HL-60/S4 (cell line): ENCODE results near the gene SMC5.
"Not testable (repeated sequence)": the region's sequence is repeated elsewhere in the genome, so short reads cannot be mapped to it uniquely, and the experiment has no call there.

ENCODE experiments used
- in situ Hi-C: fragments of 300-500 bp; cut with MboI; formaldehyde crosslinking; loops from 2 replicates; pipeline ENCODE4 v1.14.3; 2022; ENCODE audit warnings: low sequenced_read_pairs

The SMC5 gene

GRCh38 chr9:70352802-70353201 is 94.0 kb downstream of the SMC5 start:
- in situ Hi-C loops, result loop anchor here (25.0 kb wide), 1 partner anchor 234 kb away; no protein-coding TSS in a partner anchor

- in situ Hi-C loops, result loop anchor here (25.0 kb wide), 1 partner anchor 232 kb away; no protein-coding TSS in a partner anchor
Observed at GRCh38 chr9:70355801-70356200, 97.0 kb downstream of the SMC5 start.

GRCh38 chr9:70362952-70363351 is 104.2 kb downstream of the SMC5 start:
- in situ Hi-C loops, result loop anchor here (25.0 kb wide), 1 partner anchor 224 kb away; no protein-coding TSS in a partner anchor

DNA sequence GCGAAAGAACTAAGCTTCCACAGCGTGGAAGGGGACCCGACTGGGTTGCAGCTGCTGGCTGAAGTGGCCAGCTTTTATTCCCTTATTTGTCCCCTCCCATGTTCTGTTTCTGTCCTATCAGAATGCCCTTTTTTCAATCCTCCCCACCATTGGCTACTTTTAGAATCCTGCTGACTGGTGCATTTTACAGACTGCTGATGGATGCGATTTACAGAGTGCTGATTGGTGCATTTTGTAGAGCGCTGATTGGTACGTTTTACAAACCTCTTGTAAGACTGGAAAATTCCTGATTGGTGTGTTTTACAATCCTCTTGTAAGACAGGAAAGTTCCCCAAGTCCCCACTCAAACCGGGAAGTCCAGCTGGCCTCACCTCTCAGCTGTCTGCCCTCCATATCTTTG is 105.0 kb downstream of the SMC5 start:
- in situ Hi-C loops, result loop anchor here (25.0 kb wide), 1 partner anchor 224 kb away; no protein-coding TSS in a partner anchor

DNA sequence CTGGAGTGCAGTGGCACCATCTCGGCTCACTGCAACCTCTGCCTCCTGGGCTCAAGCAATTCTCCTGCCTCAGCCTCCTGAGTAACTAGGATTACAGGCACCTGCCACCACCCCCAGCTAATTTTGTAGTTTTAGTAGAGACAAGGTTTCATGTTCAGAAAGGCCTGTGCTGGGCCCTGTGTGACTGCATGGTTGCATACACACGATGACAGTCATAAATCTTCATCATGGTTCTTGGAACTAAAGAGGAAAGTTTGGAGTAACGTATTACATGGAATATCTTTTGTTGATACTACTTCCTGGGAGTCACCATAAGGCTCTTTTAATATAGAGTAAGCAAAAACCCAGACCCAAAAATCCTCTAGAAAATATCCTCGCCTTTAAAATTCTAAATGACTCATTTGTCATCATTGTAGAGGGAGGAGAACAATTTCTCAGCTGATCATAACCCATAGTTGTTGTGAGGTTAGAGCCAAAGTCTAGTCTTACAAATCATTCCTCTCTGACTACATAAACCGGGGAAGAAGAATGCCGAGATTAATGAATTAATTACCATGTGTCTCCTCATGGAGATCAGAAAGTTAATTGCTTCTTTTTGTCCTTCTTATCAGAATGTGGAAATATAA is 108.6 kb downstream of the SMC5 start:
- in situ Hi-C loops, result loop anchor here (25.0 kb wide), 1 partner anchor 220 kb away; no protein-coding TSS in a partner anchor

DNA sequence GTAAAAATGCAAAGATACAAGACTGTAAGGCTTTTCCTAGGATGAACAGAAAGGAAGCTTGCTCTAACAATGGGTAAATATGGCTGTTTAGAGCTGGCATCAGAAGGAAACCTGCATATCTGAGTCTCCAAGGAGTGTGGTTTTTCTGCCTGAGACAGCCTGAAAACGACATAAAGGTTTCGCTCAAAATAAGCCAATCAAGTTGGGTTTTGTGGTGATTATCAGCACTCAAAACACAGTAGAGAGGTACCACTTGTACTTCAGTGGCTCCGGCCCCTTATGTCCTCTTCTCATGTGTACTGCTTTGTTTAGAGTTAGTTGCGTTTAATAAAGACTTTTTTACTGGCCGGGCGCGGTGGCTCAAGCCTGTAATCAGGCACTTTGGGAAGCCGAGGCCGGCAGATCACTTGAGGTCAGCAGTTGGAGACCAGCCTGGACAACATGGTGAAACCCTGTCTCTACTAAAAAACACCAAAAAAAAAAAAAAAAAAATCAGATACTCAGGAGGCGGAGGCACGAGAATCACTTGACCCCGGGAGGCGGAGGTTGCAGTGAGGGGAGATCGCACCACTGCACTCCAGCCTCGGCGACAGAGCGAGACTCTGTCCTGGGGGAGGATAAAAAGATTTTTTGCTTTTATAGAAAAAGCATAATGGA is 116.3 kb downstream of the SMC5 start:
- in situ Hi-C loops, result loop anchor here (25.0 kb wide), 1 partner anchor 212 kb away; no protein-coding TSS in a partner anchor

DNA sequence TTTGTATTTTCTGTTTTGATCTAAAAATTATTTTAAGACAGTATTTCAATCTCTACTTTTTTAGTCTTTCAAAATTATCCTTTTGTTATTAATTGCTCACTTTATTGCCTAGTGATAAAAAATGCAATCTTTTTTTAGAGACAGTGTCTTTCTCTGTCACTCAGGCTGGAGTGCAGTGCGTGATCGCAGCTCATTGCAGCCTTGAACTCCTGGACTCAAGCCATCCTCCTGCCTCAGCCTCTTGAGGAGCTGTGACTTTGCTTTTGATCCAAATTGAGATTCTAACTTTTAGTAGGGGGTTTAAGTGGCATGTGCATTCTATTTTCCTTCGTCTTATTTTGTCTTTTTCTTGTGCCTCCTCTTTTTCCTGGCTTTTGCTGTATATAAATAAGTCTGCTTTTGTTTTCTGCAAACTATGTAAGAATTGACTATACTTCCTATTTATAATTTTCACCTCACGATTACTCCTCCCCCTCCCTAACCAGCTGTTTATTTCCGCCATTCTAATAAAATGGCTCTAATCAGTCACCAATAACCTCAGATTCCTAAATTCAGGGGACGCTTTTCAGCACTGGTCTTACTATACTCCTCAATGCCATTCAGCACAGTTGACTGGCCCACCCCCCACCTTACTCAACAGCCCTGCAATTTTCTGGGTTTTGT is 123.4 kb downstream of the SMC5 start:
- in situ Hi-C loops, result no loop called here

- in situ Hi-C loops, result no loop called here
Observed at GRCh38 chr9:70382709-70383605, 124.2 kb downstream of the SMC5 start.

GRCh38 chr9:70385426-70385825 is 126.6 kb downstream of the SMC5 start:
- in situ Hi-C loops, result no loop called here

DNA sequence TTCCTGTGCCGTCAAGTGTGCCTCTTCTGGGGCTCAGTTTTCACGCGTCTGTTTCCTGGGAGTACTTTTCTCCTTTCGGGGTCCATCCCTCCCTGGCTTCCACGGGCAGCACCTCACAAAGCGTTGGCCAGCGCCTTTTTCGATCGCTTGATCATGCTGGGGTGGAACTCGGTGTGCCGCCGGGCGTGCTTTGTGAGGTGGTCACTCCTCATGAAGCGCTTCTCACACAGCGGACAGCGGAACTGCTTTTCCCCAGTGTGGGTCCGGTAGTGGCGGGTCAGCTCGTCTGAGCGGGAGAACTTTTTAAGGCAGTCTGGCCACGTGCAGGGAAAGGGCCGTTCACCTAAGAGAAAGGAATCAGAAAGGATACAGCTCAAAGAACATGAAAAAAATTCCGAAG is 128.9 kb downstream of the SMC5 start:
- in situ Hi-C loops, result no loop called here

DNA sequence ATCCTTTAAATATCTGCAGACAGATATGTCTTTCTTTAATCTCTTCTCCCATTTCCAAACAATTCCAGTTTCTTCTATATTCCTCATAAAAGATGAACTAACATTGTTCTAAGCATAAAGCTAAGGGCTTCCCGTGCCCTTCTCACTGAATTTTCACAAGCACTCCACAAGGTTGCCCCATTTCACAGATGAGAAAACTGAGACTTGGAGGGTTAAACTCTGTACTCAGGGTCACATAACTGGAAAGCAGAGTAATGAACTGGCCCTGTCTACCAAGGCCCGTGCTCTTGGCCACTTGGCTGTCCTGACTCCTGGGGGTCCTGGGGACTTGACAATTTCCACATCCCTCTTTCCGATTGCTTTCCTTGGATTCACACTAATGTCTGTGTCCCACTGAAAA is 130.4 kb downstream of the SMC5 start:
- in situ Hi-C loops, result no loop called here

GRCh38 chr9:70389621-70390266 is 131.0 kb downstream of the SMC5 start:
- in situ Hi-C loops, result no loop called here

DNA sequence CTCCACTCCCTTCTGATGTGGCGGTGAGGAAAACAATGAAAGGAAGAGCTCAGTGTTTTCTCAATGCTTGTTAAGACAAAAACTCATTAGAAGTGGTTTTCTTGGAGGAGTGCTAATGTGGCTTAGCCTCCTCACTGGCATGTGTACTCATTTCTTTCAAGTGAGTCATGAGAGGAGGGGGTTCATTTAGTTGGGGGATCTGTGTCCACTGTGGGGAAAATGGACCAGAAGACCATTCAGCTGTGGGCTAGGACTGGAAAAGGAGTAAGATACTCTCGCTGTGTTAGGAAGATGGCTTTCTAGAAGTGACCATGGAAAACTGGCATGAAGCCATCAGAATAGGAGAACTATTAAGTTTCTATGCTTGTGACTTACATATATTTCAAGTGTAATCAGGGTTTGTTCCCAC is 132.2 kb downstream of the SMC5 start:
- in situ Hi-C loops, result no loop called here

DNA sequence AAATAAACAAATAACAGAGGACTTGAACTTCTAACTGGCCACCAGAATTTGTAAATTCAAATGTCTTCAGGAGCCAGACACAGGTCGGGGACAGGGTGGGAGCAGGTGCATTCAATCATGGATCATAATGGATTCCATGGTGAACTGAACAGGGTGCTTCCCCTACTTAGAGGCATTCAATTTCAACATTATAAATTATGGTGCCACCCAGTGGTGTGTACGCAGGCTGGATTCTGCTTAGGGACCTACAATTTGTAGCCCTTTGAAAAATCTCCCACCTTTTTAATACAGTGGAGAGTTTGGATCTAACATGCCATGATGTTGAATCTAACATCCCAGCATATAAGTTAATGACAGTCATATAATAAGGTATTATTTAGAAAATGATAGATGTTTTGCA is 133.4 kb downstream of the SMC5 start:
- in situ Hi-C loops, result no loop called here

GRCh38 chr9:70392850-70393249 is 134.1 kb downstream of the SMC5 start:
- in situ Hi-C loops, result no loop called here

GRCh38 chr9:70395652-70396051 is 136.9 kb downstream of the SMC5 start:
- in situ Hi-C loops, result no loop called here

DNA sequence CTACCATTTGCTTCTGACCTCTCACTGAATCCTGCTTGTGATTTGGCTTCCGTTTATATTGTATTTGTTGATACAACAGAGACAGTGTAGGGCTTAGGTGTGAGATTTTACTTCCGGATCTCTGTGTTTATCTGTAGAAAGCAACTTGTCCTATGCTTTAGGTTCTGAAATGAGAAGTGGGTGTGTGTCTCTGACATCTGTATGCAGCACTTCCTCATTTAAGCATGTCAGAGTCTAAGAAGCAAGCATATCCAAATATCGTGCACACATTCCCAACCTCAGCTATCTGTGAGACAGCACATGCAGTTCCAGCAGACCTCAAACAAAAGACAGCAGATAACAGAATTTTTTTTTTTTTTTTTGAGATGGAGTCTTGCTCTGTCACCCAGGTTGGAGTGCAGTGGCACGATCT is 139.4 kb downstream of the SMC5 start:
- in situ Hi-C loops, result no loop called here

GRCh38 chr9:70399141-70399540 is 140.4 kb downstream of the SMC5 start:
- in situ Hi-C loops, result no loop called here

DNA sequence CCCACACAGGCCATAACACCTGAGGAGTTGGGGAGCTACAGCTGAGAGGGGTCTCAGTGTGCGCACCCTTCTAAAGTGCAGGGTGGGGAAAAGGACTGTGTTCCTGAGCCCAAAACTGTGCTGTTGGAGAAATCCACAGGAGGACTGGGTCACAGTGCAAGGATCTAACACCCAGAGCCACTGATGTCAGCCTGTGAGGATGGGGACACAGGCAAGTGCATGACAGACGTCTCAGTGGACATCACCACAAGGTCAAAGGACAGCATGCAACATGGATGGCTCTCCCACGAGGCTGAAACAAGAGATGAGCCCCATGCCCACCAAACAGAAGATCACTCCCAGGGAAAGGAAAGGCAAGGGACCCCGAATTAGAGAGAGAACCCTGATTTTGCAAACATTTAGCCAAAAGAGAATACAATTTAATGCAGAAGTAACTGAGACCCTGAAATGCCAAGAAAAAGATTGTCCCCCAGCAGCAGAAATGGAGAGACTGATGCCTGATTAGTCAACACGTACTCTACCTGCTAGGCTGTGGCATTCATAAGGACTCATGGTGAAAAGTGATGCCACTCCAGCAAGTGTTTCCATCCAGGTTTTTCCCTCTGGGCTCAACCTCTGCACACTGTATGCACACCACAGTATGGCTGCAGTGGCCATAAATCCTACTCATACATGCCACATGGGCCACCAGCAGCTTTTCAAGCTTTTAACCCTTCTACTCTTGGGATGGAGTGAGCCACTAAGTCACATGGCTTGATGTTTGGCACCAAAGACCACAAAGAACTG is 141.5 kb downstream of the SMC5 start:
- in situ Hi-C loops, result no loop called here

GRCh38 chr9:70401241-70401640 is 142.5 kb downstream of the SMC5 start:
- in situ Hi-C loops, result not testable (repeated sequence)
